Sigmoid colon (tissue), 4 donors: ENCODE results near the gene LYRM4.

Experiments used
- CTCF ChIP-seq, 4 experiments: fragments of 450-650 bp in 3 of 4; fragments of 200-600 bp in 1 of 4; IDR thresholded peaks; one replicate each; pipeline ENCODE4 v1.5.1; 2016 to 2019; ENCODE audit warnings: antibody characterized with exemption in 4 of 4, mild to moderate bottlenecking in 3 of 4, moderate library complexity in 2 of 4
- EP300 ChIP-seq, 4 donors: sonication (generic); formaldehyde crosslinking; IDR thresholded peaks; one replicate each; pipeline ENCODE4 v1.6.1; 2017; ENCODE audit warnings: antibody characterized with exemption in 4 of 4
- POLR2A ChIP-seq, 2 donors: fragments of 450-650 bp; IDR thresholded peaks; one replicate each; pipeline ENCODE4 v1.6.1; 2016; ENCODE audit warnings: antibody characterized with exemption in 2 of 2, mild to moderate bottlenecking in 2 of 2, moderate library complexity in 2 of 2
- POLR2AphosphoS5 ChIP-seq, 4 donors: sonication (generic); formaldehyde crosslinking; IDR thresholded peaks; one replicate each; pipeline ENCODE4 v1.6.1; 2017; ENCODE audit warnings: antibody characterized with exemption in 4 of 4

GRCh38 chr6:5098501-5099270 lies 162.1 kb downstream of the LYRM4 start:
- TF ChIP-seq CTCF (IDR thresholded peaks at IDR 0.05) (no peak), POLR2AphosphoS5 (IDR thresholded peaks at IDR 0.05) (no peak), POLR2A (IDR thresholded peaks at IDR 0.05) (no peak), EP300 (IDR thresholded peaks at IDR 0.05) (no peak)
